Esophagus muscularis mucosa (tissue), 4 donors: ENCODE results near the gene TOLLIP. TPM values are rescaled to one million over a fixed set of nuclear protein-coding genes. Genes with fewer than 3 reads are reported as not detected.

Experiments
- DNase-seq: peaks from one replicate; pipeline ENCODE4 v3.0.0-alpha.2; 2017; ENCODE audit errors: extremely low spot score
- H3K27ac ChIP-seq, 4 donors: fragments of 200-600 bp; sonication (generic); replicated peaks in 1 of 4; 1 replicate in 3 of 4; 2 replicates in 1 of 4; pipeline ENCODE4 v1.5.1; 2016 to 2019; ENCODE audit warnings: mild to moderate bottlenecking in 1 of 4
- H3K27me3 ChIP-seq, 4 donors: fragments of 200-600 bp; sonication (generic); one replicate each; pipeline versions ENCODE4 v1.5.1 to v1.6.0; 2016 to 2019
- H3K36me3 ChIP-seq, 4 donors: fragments of 200-600 bp; sonication (generic); one replicate each; pipeline ENCODE4 v1.5.1; 2016 to 2019
- H3K4me1 ChIP-seq, 4 donors: fragments of 200-600 bp; sonication (generic); one replicate each; pipeline ENCODE4 v1.5.1; 2016 to 2019
- H3K4me3 ChIP-seq, 4 donors: fragments of 200-600 bp; sonication (generic); 1 replicate in 2 of 4; 2 replicates in 2 of 4; pipeline ENCODE4 v1.5.1; 2016 to 2019; ENCODE audit warnings: mild to moderate bottlenecking in 4 of 4, moderate library complexity in 1 of 4
- H3K9me3 ChIP-seq, 4 donors: fragments of 200-600 bp; sonication (generic); 1 replicate in 3 of 4; 2 replicates in 1 of 4; pipeline ENCODE4 v1.5.1; 2016 to 2019
- EP300 ChIP-seq: sonication (generic); formaldehyde crosslinking; IDR thresholded peaks from one replicate; pipeline ENCODE4 v1.6.1; 2017; ENCODE audit warnings: antibody characterized with exemption
- POLR2A ChIP-seq: fragments of 450-650 bp; IDR thresholded peaks from one replicate; pipeline ENCODE4 v1.6.1; 2017; ENCODE audit warnings: antibody characterized with exemption, moderate library complexity, mild to moderate bottlenecking, low read depth
- POLR2AphosphoS5 ChIP-seq, 2 donors: sonication (generic); formaldehyde crosslinking; IDR thresholded peaks; one replicate each; pipeline ENCODE4 v1.6.1; 2017; ENCODE audit warnings: antibody characterized with exemption in 2 of 2
- WGBS: methylation state at CpG from one replicate; pipeline ENCODE4 v1.1.5; 2018; 5-methylcytosine and 5-hydroxymethylcytosine counted together
- intact Hi-C: fragments of 100-400 bp; cut with DNase I; formaldehyde crosslinking; loops from one replicate; pipeline ENCODE4 v1.15.1; 2023
- total RNA-seq, 4 donors: library from RNA; depleted of rRNA; stranded (reverse); fragments of >200 nt; gene quantifications; one replicate each; pipeline versions ENCODE4 v1.1.0 to v1.2.1, GENCODE V29; 2016
- TF ChIP-seq, protein P1 (sequence below), 3 experiments: fragments of 200-600 bp in 2 of 3; fragments of 450-650 bp in 1 of 3; sonication (generic) in 2 of 3; IDR thresholded peaks; one replicate each; pipeline ENCODE4 v1.5.1; 2017 to 2019; ENCODE audit warnings: antibody characterized with exemption in 3 of 3, mild to moderate bottlenecking in 2 of 3, moderate library complexity in 1 of 3

Gene TOLLIP
- total RNA-seq, 4 donors from 2014 or later: 33.2 to 71.6 (median 58.6) TPM

DNA sequence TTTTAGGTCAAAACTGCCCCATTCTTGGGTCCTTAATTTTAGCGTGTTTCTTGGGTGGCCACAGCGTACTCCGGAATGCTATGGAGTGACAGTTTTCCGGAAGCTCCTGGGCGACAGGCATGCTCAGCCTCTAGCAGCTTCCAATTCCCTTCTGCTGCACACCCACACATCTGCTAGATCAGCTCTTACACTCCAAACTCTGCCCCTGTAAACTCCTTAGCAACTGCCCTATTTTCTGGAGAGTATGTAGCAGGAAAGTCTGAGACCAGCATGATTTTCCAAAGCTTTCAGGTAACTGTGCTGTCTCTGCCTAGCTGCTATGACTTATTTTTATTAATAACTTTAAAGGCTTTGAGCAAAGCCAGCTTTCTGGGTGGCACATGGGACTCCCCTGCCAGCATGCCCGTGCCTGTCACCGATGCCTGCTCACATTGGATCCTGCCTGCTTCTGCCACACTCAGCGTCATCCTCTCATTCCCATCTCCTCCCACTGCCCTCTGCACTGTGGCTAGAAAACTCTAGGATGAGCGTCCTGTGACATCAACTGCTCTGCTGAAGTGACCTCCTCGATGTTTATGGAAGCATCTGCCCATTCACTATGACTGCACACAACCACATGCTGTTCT lies 17.3 kb downstream of the TOLLIP start:
- Histone ChIP-seq H3K36me3 (peaks cover 43 to 80% (median 67%) of the 10 kb centered on the region in 4 donors), H3K4me1 (peaks cover 0 to 14% (median 6%) of the 10 kb centered on the region in 4 donors), H3K27ac (no peak overlapping the region), H3K27me3 (no peaks in the 10 kb centered on the region), H3K4me3 (no peak overlapping the region), H3K9me3 (no peaks in the 10 kb centered on the region)
- 82% methylated on average over 10 of the region's 10 CpGs for WGBS
- TF ChIP-seq, protein P1, sequence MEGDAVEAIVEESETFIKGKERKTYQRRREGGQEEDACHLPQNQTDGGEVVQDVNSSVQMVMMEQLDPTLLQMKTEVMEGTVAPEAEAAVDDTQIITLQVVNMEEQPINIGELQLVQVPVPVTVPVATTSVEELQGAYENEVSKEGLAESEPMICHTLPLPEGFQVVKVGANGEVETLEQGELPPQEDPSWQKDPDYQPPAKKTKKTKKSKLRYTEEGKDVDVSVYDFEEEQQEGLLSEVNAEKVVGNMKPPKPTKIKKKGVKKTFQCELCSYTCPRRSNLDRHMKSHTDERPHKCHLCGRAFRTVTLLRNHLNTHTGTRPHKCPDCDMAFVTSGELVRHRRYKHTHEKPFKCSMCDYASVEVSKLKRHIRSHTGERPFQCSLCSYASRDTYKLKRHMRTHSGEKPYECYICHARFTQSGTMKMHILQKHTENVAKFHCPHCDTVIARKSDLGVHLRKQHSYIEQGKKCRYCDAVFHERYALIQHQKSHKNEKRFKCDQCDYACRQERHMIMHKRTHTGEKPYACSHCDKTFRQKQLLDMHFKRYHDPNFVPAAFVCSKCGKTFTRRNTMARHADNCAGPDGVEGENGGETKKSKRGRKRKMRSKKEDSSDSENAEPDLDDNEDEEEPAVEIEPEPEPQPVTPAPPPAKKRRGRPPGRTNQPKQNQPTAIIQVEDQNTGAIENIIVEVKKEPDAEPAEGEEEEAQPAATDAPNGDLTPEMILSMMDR (IDR thresholded peaks at IDR 0.05): no peak
- TF ChIP-seq EP300: no peak
- no peak for TF ChIP-seq POLR2A
- TF ChIP-seq POLR2AphosphoS5 (IDR thresholded peaks at IDR 0.05): no peak
- intact Hi-C loops: no loop called here
- DNase-seq: no peak

DNA sequence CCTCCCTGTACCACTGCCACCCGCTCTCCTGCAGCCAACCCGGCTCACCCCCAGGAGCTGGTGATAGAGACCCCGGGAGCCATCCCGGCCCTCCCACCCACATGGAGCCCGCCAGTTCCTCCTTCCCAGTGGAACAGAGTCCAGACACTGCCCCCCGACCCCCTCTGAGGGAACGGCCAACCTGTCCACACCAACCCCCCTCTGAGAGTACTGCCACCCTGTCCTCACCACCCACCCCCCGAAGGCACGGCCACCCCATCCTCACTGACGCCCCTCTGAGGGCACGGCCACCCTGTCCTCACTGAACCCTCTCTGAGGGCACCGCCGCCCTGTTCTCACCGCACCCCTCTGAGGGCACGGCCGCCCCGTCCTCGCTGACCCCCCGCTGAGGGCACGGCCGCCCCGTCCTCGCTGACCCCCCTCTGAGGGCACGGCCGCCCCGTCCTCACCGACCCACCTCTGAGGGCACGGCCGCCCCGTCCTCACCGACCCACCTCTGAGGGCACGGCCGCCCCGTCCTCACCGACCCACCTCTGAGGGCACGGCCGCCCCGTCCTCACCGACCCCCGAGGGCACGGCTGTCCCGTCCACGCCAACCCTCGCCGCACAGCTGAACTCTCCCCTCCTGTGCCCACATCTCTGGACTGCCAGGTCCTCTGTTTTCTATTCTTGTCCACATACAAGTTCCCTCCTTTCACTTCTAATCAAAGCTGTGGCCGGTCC lies 18.0 kb downstream of the TOLLIP start:
- no peaks in the 10 kb centered on the region for H3K9me3 ChIP-seq
- intact Hi-C loops: no loop called here
- WGBS: 95% methylated on average over 43 of the region's 46 CpGs
- H3K4me3 ChIP-seq: no peak overlapping the region
- H3K27me3 ChIP-seq: no peaks in the 10 kb centered on the region
- peaks cover 0 to 13% (median 6%) of the 10 kb centered on the region in 4 donors for H3K4me1 ChIP-seq
- TF ChIP-seq POLR2AphosphoS5 (IDR thresholded peaks at IDR 0.05) (no peak), POLR2A (no peak), EP300 (no peak)
- TF ChIP-seq, protein P1 (IDR thresholded peaks at IDR 0.05): no peak
- H3K36me3 ChIP-seq: peaks cover 43 to 83% (median 74%) of the 10 kb centered on the region in 4 donors
- H3K27ac ChIP-seq: no peak overlapping the region
- no peak for DNase-seq

DNA sequence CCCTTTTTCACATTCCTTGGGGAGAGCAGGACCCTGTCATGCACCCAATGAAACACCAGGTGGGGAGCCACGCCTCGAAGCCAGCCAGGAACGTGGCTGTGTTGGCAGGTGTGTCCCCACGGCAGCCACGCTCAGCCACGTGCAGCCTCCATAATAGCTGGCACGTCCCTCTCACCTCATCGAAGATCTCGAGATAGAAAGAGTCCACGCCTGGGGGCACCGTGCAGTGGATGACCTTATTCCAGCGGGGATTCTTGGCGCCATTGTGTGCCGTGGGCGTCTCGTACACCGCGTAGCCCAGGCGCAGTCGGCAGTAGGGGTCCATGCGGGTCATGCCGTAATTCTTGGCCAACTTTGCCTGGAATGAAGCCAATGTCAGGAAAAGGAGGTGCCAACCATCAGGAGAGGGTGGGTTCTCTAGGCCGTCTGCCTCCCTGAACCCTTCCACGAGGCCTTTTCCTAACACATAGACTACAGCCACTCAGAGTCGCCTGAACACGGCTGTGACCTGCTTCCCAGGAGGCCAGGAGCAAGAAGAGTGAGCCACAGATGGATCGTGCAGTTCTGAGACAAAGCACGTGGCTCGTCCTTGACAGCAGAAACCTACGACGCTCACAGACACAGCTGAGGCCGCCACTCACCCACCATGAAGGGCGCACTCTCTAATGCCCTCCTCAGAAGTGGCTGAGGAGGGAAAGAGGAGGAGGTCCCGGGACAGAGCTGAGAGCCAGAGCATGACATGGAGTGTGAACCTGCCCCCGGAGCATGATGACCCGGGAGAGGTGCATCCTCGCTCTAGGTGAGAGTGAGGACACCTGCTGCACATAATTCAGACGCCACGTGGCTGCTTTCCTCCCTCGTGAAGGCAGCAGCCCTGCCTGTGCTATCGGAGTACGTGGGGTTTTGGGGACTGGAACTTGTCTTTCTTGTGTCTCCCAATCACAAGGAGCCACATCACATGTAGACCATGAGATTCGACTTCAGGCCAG lies 19.1 kb downstream of the TOLLIP start:
- intact Hi-C loops: no loop called here
- peaks cover 53 to 88% (median 80%) of the 10 kb centered on the region in 4 donors for H3K36me3 ChIP-seq
- TF ChIP-seq, protein P1 (IDR thresholded peaks at IDR 0.05): no peak
- TF ChIP-seq POLR2AphosphoS5 (IDR thresholded peaks at IDR 0.05) (no peak), EP300 (no peak), POLR2A (no peak)

DNA sequence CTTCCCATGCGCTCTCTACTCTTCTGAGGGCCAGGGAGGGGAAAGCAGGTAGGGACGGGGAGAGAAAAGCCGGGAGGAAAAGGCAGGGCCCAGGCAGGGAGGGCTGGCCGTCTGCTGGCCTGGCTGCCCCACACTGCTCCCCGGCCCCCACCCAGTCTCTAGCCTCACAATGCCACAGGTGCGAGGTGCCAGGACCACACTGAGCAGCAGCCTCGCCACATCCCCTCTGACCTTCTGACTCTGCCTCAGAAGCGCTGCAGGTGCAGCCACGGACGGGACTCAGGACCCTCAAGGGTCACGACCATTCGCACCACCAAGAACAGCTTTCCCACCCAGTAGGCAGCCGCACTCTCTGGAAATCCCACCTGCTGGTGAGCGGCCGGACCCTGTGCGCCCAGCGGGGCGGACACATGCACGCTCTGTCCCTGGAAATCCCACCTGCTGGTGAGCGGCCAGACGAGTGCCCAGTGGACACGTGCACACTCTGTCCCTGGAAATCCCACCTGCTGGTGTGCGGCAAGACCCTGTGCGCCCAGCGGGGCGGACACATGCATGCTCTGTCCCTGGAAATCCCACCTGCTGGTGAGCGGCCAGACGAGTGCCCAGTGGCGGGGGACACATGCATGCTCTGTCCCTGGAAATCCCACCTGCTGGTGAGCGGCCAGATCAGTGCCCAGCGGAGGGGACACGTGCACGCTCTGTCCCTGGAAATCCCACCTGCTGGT lies 20.1 kb downstream of the TOLLIP start:
- H3K27me3 ChIP-seq: no peaks in the 10 kb centered on the region
- H3K4me3 ChIP-seq: no peak overlapping the region
- no peaks in the 10 kb centered on the region for H3K9me3 ChIP-seq
- 96% methylated on average over 17 of the region's 33 CpGs for WGBS
- no peak overlapping the region for H3K27ac ChIP-seq
- intact Hi-C loops: no loop called here
- TF ChIP-seq, protein P1 (IDR thresholded peaks at IDR 0.05): no peak
- TF ChIP-seq EP300: no peak
- no peak for TF ChIP-seq POLR2A
- no peak for DNase-seq
- peaks cover 56 to 91% (median 83%) of the 10 kb centered on the region in 4 donors for H3K36me3 ChIP-seq
- H3K4me1 ChIP-seq: peaks cover 0 to 13% (median 3%) of the 10 kb centered on the region in 4 donors

More for the DNA sequence above, 19.1 kb downstream of the TOLLIP start:
- Histone ChIP-seq H3K4me3 (no peak overlapping the region), H3K4me1 (peaks cover 0 to 13% (median 3%) of the 10 kb centered on the region in 4 donors), H3K9me3 (no peaks in the 10 kb centered on the region), H3K27me3 (no peaks in the 10 kb centered on the region), H3K27ac (no peak overlapping the region)
- no peak for DNase-seq
- WGBS: 90% methylated on average over 35 of the region's 43 CpGs
